ENCODE measurements around the gene CDK3. TPM values are rescaled to one million over a fixed set of nuclear protein-coding genes. Genes with fewer than 3 reads are reported as not detected.

The CDK3 gene
- total RNA-seq, 1 donor from 2014 or later, result 7.6 TPM

- intact Hi-C loops (cut with micrococcal nuclease), result loop anchor here (5.0 kb wide), 2 partner anchors 94 to 384 kb away; no protein-coding TSS in a partner anchor
Measured at GRCh38 chr17:76013377-76013932, 12.8 kb downstream of the CDK3 start.

- intact Hi-C loops (cut with micrococcal nuclease), result loop anchor here (1.0 to 5.0 kb wide), 4 partner anchors 93 to 383 kb away; no protein-coding TSS in a partner anchor
Measured at GRCh38 chr17:76014100-76014924, 13.7 kb downstream of the CDK3 start.

- intact Hi-C loops (cut with micrococcal nuclease), result loop anchor here (1.0 to 5.0 kb wide), 4 partner anchors 92 to 382 kb away; no protein-coding TSS in a partner anchor
Measured at GRCh38 chr17:76014925-76015261, 14.2 kb downstream of the CDK3 start.

GRCh38 chr17:76017481-76018339 is 17.1 kb downstream of the CDK3 start:
- intact Hi-C loops (cut with micrococcal nuclease), result no loop called here

- intact Hi-C loops (cut with micrococcal nuclease), result no loop called here
Measured at GRCh38 chr17:76018340-76018680, 17.7 kb downstream of the CDK3 start.

GRCh38 chr17:76018801-76019200 is 18.1 kb downstream of the CDK3 start:
- intact Hi-C loops (cut with micrococcal nuclease), result no loop called here

GRCh38 chr17:76019833-76020467 is 19.3 kb downstream of the CDK3 start:
- intact Hi-C loops (cut with micrococcal nuclease), result no loop called here

- intact Hi-C loops (cut with micrococcal nuclease), result no loop called here
Measured at GRCh38 chr17:76022285-76022684, 21.6 kb downstream of the CDK3 start.

GRCh38 chr17:76022973-76023899 is 22.6 kb downstream of the CDK3 start:
- intact Hi-C loops (cut with micrococcal nuclease), result no loop called here

- intact Hi-C loops (cut with micrococcal nuclease), result no loop called here
Measured at GRCh38 chr17:76023900-76024237, 23.2 kb downstream of the CDK3 start.

GRCh38 chr17:76024353-76024752 is 23.7 kb downstream of the CDK3 start:
- intact Hi-C loops (cut with micrococcal nuclease), result no loop called here

- intact Hi-C loops (cut with micrococcal nuclease), result no loop called here
Measured at GRCh38 chr17:76025294-76025693, 24.6 kb downstream of the CDK3 start.

GRCh38 chr17:76026714-76027158 is 26.1 kb downstream of the CDK3 start:
- intact Hi-C loops (cut with micrococcal nuclease), result no loop called here

GRCh38 chr17:76027159-76027839 is 26.6 kb downstream of the CDK3 start, which contains the start of gene EVPL:
Gene EVPL (minus strand): TSS chr17:76027306. CDS start chr17:76027198, 108 bp downstream.
- intact Hi-C loops (cut with micrococcal nuclease), result no loop called here

GRCh38 chr17:76032073-76032779 is 31.6 kb downstream of the CDK3 start:
- intact Hi-C loops (cut with micrococcal nuclease), result no loop called here

GRCh38 chr17:76032780-76033108 is 32.1 kb downstream of the CDK3 start:
- intact Hi-C loops (cut with micrococcal nuclease), result no loop called here

GRCh38 chr17:76033139-76033538 is 32.5 kb downstream of the CDK3 start:
- intact Hi-C loops (cut with micrococcal nuclease), result no loop called here

- intact Hi-C loops (cut with micrococcal nuclease), result no loop called here
Measured at GRCh38 chr17:76034428-76035350, 34.0 kb downstream of the CDK3 start.
